NCI-H1048 (cell line): ENCODE data around the gene ABTB1.

ENCODE experiments used
- DNase-seq: peaks from one replicate; lab custom pipeline; 2025; lab: John Stamatoyannopoulos, UW

The ABTB1 gene

DNA sequence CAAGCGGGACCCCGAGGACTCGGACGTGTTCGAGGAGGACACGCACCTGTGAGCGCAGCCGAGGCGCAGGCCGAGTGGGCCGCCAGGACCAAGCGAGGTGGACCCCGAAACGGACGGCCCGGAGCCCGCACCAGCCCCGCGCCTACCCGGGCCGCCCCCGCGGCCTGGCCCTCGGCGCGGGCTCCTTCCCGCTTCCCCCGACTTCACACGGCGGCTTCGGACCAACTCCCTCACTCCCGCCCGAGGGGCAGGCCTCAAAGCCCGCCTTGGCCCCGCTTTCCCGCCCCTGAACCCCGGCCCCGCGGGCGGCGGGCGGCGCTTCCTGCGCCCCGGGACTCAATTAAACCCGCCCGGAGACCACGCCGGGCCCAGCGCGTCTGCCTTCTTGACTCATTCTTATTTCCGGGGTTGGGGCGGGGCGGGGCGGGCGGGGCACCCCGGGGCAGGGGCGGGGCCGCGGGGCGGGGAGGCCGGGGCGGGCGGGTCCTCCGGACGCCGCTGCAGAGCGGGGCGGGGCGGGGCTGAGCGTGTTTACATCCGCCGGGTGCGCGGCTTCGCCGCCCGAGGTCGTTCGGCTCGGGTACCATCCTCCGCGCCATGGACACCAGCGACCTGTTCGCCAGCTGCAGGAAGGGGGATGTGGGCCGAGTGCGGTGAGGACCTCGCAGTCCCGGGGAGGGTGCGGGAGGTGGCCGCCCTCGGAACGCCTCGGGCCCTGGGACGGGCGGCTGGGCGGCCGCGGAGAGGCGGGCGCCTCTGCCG is at the start of gene ABTB1:
ABTB1 (plus strand) TSS at position 524 of the 762 bp plus-strand sequence; CDS start at position 598, 74 bp downstream.
- peak; percentile 52 for DNase-seq

DNA sequence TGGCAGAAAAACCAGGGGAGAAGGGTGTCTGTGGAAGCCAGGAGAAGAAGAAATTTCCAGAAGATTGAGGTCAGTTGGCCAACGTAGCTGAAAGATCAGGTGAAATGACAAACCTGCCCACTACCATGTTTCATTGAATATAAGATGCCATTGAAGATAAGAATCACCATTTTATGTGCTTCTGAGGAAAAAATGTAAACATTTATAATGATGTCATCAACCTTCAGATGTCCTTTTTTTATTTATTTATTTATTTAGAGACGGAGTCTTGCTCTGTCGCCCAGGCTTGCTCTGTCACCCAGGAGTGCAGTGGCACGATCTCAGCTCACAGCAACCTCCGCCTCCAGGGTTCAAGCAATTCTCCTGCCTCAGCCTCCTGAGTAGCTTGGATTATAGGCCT is 48.7 kb upstream of the ABTB1 start:
- no peak for DNase-seq

DNA sequence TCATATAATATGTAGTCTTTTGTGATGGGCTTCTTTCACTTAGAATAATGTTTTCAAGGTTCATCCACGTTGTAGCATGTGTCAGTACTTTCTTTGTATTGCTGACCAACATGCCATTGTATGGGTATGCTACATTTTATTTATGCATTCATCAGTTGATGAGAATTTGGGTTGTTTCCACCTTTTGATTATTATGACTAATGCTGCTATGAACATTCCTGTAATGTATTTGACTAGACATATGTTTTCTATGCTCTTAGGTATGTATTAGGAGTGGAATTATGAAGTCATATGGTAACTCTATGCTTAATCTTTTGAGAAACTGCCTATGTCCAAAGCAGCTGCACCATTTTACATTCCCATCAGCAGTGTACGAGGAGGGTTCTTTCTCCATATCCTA is 46.9 kb upstream of the ABTB1 start:
- no peak for DNase-seq

DNA sequence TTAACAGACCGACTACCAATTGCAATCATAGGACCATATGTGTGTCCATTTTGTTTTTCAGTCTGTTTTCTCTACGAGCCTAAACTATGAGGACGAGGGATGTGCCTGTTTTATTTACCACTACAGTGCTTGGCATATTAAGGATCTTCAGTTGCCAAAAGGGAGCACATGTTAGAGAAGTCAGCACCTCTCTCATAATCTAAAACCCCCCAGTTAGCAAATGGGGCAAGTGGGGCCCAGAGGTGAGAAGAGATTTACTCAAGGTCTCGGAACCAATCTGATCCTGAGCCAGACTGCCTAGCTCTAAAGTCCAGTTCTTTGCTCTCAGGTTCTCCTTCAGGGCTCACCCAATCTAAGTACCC is 44.3 kb upstream of the ABTB1 start:
- DNase-seq, result no peak

DNA sequence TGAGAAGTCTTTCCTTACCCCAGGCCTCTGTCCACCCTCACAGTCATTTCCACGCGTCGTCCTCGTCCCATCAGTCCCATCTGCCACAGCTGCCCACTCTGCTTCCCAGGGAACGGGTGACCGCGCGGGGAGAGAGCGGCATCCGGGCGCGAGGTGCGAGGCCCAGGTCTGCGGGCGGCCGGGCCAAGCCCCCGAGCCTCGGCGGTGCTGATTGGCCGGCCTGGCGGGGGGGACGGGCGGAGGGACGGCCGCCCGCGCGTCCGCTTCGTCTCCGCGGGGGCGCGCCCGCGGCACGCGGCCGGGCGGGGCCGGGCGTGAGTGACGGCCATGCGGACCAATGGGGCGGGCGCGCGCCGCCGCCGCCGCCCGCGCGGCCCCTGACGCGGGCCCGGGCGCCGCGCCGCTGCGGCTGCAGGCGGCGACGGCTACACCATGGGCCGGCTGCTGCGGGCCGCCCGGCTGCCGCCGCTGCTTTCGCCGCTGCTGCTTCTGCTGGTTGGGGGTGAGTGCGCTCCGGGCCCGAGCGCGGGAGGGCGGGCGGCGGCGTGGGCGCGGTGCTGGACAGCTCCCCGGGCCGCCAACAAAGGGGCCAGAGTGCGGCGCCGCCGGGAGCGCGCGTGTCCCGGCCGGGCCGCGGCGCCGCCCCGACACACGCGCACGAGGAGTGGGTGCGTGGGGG is 43.8 kb upstream of the ABTB1 start, which contains the start of gene PODXL2:
PODXL2 (plus strand) TSS at position 398 of the 679 bp plus-strand sequence; CDS start at position 433, 35 bp downstream.
- DNase-seq, result no peak

DNA sequence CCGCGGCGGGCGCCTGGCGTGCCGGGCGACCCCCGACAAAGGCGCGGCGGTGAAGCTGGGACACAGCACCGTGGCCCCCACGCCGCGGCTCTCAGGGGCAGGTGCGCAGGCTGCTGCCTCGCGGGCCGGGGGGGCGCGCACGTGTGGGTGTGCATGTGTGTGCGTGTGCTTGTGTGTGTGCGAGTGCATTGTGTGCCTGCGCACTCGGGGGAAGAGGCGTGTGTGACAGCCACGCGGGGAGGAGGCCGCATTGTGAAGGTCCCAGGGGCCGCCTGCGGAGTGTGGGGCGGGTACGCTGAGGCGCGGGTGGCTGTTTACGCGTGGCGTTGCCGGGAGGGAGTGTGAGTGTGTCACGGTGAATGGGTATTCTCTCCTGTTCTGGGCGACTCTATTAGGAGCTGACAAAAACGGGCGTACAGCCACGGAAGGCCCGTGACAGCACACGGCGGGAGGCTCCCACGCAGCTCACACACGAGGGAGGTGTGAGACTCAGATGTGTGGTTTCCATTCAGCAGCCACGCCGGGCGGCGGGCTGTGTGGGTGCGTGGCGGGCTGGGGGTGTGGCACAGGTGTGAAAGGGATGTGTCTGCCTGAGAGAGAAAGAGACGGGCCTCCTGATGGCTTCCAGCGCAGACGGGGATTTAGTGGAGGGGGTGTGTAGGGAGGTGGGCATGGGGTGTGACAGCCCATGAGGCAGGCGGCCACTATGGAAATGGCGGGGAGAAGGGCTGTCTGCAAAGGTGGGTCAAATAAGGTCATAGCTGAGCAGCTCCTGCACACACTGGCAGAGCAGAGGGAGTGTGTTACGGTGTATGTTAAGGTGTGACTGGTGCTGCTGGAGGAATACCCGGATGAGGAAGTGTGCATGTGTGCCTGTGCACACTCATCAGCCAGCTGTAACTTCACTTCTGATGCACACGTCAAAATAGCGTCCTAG is 43.0 kb upstream of the ABTB1 start:
- DNase-seq, result no peak

DNA sequence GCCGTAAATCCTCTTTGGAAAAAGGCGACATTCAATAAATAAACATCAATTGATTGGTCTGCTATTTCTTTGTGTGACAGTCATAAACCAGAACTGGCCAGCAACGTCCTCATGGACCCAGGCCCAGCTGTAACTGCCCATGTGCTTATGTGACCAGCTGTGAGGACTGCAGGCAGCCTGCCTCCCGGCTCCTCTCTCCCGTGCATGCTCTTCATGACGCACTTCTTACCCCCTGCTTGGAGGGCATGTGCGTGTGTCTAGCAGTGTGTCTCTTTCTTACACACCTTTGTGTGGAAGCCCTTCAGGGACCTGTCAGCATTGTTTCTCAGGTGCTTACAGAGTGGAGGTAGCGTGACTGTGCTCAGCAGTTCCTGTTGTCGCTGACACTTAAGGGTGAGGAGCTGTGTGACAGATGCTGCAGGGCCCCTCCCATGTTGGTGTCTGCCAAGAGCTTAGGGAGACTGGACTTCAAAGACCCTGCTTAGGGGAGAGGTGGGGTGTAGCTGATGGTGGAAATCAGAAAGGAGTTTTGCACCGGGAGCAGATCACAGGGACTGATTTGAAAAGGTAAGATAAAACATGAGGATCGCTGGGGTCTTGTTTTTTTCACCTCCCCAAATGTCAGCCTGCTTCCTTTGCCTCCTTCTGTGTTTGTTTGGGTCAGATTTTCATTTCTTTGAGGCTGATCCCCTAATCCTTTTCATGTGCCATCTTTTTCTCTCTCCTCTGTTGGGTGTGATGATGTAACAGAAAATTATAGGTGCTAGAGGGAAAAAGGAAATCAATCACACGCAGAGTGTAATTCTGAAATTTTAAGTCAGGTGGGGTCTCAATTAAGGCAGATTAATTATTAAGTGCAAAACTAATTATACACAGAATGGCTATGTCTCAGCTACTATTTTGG is 41.7 kb upstream of the ABTB1 start:
- no peak for DNase-seq

DNA sequence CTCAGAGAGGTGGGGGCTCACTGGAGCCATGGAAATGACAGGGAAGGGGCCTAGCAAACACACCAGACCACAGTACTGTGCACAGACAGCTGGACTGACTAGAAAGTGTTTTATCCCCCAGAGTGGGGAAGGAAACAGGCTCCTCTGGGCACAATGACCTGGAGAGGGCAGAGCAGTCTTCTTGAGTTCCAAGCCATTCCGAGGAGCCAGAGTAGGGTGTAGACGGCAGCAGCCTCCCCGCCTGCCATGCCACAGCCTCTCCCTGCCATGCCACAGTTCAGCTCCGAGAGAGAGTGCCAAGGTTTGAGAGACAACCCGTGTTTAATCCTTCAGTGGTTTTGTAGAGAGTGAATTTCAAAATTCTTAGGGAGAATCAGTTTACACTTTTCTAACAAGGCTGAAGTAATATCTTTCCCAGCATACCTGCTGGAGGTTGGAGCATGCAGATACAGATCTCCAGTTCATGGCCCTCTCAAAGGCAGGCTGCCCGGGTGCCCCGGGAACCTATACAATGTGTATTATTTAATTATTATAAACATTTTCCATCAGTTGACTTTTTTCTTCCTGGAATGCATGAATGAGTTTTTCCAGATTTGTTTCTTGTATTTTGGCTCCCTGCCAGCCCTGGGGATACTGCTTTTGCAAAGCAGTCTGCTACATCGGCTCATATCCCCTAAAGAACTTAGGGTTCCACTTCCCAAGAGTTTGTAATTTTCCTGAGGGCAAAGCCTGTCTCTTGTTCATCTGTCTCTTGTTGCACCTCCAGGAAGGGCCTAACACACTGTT is 40.5 kb upstream of the ABTB1 start:
- DNase-seq, result no peak

DNA sequence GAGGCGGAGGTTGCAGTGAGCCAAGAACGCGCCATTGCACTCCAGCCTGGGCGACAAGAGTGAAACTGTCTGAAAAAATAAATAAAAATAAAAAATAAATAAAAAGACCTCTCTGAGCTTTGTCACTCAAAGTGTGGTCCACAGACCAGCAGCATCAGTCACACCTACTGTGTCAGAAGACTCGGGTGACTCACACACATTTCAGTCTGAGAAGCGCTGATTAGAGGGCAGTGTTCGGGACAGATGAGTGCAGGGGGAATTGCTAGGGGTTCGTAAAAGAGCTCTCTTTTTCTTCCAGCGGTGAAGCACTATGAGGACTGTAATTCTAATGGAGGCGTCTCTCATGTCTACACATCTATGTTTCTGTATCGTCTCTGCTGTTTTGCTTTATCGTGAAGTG is 38.1 kb upstream of the ABTB1 start:
- no peak for DNase-seq

DNA sequence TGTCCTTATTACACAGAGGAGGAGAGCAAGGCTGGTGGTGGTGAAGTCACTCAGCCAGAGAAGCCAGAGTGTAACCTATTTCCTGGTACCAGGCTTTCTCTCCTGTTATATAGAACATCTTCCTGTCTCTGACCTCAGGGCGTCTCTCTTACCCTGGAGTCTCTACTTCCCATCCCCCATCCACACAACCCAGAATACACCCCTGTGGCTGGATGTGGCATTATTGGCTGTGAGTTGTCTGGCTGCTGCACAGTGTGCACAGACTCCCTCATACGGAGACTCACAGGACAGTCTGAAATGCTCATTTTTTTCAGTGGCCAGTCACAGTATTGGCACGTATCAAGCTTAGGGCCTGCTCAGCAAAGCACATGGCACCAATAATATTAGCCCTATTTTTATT is 35.2 kb upstream of the ABTB1 start:
- no peak for DNase-seq

DNA sequence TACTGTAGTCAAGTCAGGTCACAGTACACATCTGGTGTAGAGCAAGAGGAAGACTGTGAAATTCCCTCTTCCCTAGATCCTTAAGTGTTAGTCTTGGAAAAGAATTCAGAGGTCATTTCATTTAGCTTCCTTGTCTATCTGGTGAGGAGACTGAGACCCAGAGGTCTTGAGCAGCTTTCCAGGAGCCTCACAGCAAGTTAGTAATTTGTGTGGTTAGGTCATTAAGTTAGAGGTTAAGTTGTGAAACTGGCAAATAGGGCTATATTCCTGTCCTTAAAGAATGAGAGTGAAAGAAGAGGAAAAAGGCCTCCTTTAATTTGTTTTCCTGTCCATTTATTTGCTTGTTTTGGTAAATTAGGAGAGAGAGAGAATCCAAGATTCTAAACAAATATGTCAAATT is 34.8 kb upstream of the ABTB1 start:
- DNase-seq, result no peak

DNA sequence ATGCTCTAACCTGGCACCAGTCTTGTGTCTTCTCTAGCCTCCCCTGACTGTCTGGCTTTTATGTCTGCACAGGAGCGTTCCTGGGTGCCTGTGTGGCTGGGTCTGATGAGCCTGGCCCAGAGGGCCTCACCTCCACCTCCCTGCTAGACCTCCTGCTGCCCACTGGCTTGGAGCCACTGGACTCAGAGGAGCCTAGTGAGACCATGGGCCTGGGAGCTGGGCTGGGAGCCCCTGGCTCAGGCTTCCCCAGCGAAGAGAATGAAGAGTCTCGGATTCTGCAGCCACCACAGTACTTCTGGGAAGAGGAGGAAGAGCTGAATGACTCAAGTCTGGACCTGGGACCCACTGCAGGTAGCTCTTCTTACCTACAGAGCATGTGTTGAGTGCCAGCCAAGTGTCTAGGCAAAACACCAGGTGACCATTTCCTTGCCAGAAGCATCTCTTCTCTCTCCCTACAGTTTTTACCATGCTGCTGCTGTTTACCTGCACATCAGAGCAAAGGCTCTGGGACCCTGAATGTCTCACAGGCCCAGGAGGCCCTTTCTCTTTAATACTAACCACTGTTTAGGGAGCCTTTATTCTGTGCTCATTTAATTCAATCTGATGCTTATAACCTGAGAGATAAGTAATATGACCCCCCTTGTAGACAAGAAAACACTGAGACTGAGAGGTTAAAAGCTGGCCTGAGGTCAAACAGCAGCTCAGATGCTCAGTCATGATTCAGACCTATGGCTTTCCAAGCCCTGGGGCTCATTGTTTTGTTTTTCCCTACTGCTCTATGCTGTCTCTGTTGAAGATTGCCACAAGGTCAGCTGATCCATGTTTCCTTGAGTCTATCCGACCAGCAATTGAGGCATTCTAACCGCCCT is 33.3 kb upstream of the ABTB1 start:
- no peak for DNase-seq

DNA sequence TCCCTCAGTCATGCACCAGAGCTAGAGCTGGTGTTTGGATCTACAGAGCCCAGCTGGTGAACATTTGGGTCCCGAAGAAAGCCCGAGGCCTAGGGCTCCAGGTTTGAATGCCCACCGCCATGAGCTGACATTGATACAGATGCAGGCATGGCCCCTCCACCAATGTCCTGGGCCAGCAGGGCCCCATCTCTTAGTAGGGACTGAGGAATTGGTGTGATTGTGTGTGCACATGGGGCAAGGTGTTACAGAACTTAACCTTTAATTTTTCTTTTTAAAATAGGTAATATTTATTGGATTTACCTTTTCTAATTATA is 32.8 kb upstream of the ABTB1 start:
- no peak for DNase-seq

DNA sequence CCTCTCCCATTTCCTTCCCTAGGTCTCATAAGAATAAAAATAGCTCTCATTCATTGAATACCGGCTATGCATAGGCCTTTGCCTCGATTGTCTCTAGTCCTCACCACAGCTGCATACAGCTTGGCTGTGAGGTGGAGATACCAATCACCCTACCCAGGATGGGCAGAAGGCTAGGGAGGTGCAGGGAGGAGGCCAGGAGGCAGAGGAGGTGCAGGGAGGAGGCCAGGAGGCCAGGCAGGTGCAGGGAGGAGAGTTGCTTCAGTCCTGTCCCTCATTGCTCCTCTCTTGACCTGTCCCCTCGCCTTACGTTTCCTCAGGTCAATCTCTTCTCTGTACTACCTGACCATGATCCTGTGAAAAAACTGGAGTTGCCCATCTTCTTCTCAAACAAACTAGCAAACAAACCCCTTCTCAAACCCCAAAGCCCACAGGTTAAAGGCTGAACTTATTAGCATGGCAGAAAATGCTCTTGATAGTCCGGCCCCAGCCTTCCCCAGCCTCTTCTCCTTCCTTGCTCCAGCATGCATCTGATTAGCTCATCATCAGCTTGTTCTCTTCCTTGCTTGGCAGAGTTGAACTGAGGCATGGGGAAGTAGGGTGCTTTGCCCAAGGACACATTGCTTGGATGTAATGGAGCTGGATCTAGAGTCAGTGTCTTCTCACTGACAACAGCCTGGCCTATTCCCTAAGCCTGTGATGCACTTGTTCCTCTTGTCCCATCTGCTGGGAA is 27.9 kb upstream of the ABTB1 start:
- no peak for DNase-seq

DNA sequence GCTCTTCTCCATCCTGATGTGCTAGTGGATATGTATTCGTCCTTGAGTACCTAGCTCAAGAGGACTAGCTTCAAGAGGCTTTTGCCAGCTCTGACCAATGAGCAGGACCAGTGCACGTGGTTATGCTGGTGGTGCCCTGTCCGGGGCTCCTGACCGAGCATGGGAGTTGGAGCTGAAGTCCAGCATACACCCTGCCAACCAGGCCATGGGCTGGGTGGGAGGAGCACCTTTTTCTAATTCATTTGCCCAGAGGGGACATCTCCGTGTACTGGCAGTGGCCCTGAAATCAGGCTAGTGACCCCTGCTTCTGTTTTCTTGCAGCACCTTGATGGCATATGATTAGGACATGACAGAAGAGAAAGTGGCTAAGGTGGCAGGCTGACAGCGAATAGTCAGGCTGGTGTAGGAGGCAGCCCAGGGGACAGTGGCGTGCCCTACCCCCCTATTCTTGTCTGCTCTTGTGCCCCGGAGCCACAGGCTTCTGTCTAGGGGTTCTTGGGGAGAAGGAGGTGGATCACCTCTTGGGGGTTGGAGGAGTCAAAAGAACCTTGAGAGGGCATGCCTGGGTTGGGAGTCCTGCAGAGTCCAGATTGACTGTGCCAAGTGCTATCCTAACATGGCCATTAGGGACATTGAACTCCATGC is 27.3 kb upstream of the ABTB1 start:
- no peak for DNase-seq

DNA sequence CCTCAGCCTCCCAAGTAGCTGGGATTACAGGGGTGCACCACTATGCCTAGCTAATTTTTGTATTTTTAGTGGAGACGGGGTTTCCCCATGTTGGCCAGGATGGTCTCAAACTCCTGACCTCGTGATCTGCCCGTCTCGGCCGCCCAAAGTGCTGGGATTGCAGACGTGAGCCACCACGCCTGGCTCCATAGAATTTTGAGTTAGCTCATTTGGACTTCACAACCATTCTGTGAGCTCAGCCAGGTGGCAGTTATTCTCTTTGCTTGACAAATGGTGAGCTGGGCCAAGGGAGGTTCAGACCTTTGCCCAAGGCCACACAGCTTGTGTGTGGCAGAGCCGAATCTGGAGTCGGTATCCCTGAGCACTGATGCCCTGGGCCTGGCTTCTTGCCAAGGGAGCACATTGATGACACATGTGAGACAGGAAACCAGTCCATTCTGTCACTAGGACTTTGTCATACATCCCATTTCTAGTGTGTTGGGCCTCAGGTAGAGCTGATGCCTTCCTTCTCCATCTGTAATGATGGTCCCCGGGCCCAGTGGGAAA is 26.2 kb upstream of the ABTB1 start:
- DNase-seq, result no peak

DNA sequence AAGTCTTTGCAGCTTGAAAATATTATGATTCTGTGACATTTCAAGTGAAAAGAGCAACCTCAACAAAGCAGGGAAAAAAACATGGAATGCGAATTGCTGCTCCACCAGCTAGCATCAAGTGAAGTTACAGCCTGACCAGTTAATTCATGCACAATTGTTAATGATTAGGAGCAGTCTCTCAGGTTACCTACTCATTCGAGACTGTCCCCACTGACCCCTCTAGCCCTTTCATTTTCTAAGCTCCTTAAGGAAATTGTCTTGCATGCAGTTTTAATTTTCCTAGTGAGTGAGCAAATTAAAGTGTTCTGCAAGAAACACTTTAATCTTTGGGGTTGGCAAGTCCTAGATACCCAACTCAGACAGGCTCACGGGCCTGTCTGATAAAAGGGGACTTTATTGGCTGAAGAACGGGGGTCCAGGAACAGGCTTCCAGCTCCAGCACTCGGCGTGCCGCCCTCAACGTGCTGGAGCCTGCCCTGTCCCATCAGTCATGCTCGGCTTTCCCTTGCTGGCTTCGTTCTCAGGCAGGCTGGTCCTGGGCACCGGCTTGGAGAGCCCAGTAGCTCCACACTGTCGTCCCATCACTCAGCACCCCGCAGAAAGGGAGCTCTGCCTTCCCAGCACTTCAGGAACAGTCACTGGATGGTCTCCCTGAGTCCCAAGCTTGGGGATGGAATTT is 25.4 kb upstream of the ABTB1 start:
- no peak for DNase-seq

DNA sequence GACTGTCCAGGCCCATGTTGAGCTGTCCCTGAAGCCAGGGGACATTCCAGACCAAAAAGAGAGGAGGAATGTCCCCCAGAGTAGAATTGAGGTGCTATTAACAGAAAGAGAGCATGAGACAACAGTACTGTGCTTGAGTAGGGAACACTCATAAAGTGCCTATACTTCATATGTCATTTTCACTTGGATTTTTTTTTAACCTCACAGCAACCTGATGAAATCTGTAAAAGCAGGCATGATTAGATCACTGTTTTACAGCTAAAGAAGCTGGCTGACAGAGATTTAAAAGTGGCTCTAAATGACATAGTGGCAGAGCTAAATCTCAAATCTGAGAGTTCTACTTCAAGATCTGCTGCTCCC is 24.9 kb upstream of the ABTB1 start:
- no peak for DNase-seq
